Astrocyte (in vitro differentiated cells and primary cell): ENCODE data around the gene DCAF6.

Source experiments
- EZH2 ChIP-seq: IDR thresholded peaks from 2 replicates; pipeline ENCODE4 v1.6.1; 2012; ENCODE audit warnings: mild to moderate bottlenecking, low read length, inconsistent platforms; ENCODE audit not compliant: insufficient read depth
- TF ChIP-seq, protein P1 (sequence below): IDR thresholded peaks from 2 replicates; pipeline ENCODE4 v1.5.1; 2011; ENCODE audit warnings: low read depth, mild to moderate bottlenecking, inconsistent platforms, low read length, moderate library complexity; ENCODE audit not compliant: insufficient read depth

DNA sequence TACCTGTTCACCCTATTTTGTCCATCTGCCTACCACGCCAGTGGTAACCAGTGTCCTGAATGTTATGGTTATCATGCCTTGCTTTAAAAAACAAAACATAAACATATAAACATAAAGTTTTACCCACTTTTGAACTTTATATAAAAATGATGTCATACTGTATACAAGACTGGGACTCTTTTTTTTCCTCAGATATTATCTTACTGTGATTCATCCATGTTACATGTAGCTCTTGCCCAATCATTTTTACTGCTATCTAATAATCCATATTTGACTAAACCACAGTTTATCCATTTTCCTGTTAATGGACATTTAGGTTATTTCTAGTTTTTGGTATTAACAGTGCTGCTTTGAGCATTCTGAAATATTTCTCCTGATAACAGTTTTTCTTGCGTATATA, 121.4 kb downstream of the DCAF6 start:
- TF ChIP-seq, protein P1, sequence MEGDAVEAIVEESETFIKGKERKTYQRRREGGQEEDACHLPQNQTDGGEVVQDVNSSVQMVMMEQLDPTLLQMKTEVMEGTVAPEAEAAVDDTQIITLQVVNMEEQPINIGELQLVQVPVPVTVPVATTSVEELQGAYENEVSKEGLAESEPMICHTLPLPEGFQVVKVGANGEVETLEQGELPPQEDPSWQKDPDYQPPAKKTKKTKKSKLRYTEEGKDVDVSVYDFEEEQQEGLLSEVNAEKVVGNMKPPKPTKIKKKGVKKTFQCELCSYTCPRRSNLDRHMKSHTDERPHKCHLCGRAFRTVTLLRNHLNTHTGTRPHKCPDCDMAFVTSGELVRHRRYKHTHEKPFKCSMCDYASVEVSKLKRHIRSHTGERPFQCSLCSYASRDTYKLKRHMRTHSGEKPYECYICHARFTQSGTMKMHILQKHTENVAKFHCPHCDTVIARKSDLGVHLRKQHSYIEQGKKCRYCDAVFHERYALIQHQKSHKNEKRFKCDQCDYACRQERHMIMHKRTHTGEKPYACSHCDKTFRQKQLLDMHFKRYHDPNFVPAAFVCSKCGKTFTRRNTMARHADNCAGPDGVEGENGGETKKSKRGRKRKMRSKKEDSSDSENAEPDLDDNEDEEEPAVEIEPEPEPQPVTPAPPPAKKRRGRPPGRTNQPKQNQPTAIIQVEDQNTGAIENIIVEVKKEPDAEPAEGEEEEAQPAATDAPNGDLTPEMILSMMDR, result no peak
- TF ChIP-seq EZH2, result no peak
